GM10847 (cell line): ENCODE data around the gene ANO4.

Experiments used
- POLR2A ChIP-seq: IDR thresholded peaks from 2 replicates; pipeline ENCODE4 v1.6.1; 2011; ENCODE audit not compliant: insufficient read length; ENCODE audit errors: extremely low read depth

ANO4 gene

GRCh38 chr12:100794441-100795173 is at the start of gene ANO4:
Gene ANO4 (plus strand): TSS chr12:100794776. CDS start chr12:100901786, 107,010 bp downstream.
- TF ChIP-seq POLR2A = no peak

- no peak for TF ChIP-seq POLR2A
These were observed 49.1 kb upstream of the ANO4 start for GRCh38 chr12:100745378-100746071.

GRCh38 chr12:100752841-100753240 is 41.7 kb upstream of the ANO4 start:
- no peak for TF ChIP-seq POLR2A

GRCh38 chr12:100753837-100754236 is 40.7 kb upstream of the ANO4 start:
- TF ChIP-seq POLR2A = no peak

GRCh38 chr12:100755186-100755585 is 39.4 kb upstream of the ANO4 start:
- no peak for TF ChIP-seq POLR2A

- TF ChIP-seq POLR2A = no peak
These were observed 36.5 kb upstream of the ANO4 start for GRCh38 chr12:100758083-100758482.

- no peak for TF ChIP-seq POLR2A
These were observed 27.2 kb upstream of the ANO4 start for GRCh38 chr12:100767371-100767770.

- TF ChIP-seq POLR2A = no peak
These were observed 26.6 kb upstream of the ANO4 start for GRCh38 chr12:100767950-100768349.

- TF ChIP-seq POLR2A = no peak
These were observed 15.5 kb upstream of the ANO4 start for GRCh38 chr12:100778967-100779590.

- no peak for TF ChIP-seq POLR2A
These were observed 5.4 kb upstream of the ANO4 start for GRCh38 chr12:100789146-100789545.

GRCh38 chr12:100789975-100790374 is 4.6 kb upstream of the ANO4 start:
- no peak for TF ChIP-seq POLR2A

GRCh38 chr12:100790552-100790951 is 4.0 kb upstream of the ANO4 start:
- TF ChIP-seq POLR2A = no peak

GRCh38 chr12:100793182-100793581 is 1.4 kb upstream of the ANO4 start:
- TF ChIP-seq POLR2A = no peak

- TF ChIP-seq POLR2A = no peak
These were observed 711 bp downstream of the ANO4 start for GRCh38 chr12:100795174-100795799.

- TF ChIP-seq POLR2A = no peak
These were observed 1.2 kb downstream of the ANO4 start for GRCh38 chr12:100795800-100796179.

GRCh38 chr12:100796621-100797020 is 2.0 kb downstream of the ANO4 start:
- TF ChIP-seq POLR2A = no peak

GRCh38 chr12:100797246-100797645 is 2.7 kb downstream of the ANO4 start:
- no peak for TF ChIP-seq POLR2A
